NB4 (cell line): Measurements from ENCODE around the gene GPR89B.
"Not testable (repeated sequence)": the region's sequence is repeated elsewhere in the genome, so short reads cannot be mapped to it uniquely, and the experiment has no call there.

ENCODE experiments used
- CTCF ChIP-seq: IDR thresholded peaks from one replicate; pipeline ENCODE4 v1.5.1; 2012; ENCODE audit warnings: low read depth, low read length
- MAX ChIP-seq: IDR thresholded peaks from 2 replicates; pipeline ENCODE4 v1.6.1; 2011; ENCODE audit warnings: low read depth, low read length
- MYC ChIP-seq: IDR thresholded peaks from 2 replicates; pipeline ENCODE4 v1.6.1; 2011; ENCODE audit warnings: low read depth, low read length
- POLR2A ChIP-seq: IDR thresholded peaks from 2 replicates; pipeline ENCODE4 v1.6.1; 2011; ENCODE audit warnings: mild to moderate bottlenecking; ENCODE audit not compliant: insufficient read length; ENCODE audit errors: extremely low read depth

- TF ChIP-seq CTCF, MAX, POLR2A, MYC: not testable (repeated sequence)
Measured at GRCh38 chr1:147966657-147967056, 38.4 kb downstream of the GPR89B start.
